ENCODE measurements around the gene SLC39A11.
"Not testable (repeated sequence)": the region's sequence is repeated elsewhere in the genome, so short reads cannot be mapped to it uniquely, and the experiment has no call there.

SLC39A11 gene

DNA sequence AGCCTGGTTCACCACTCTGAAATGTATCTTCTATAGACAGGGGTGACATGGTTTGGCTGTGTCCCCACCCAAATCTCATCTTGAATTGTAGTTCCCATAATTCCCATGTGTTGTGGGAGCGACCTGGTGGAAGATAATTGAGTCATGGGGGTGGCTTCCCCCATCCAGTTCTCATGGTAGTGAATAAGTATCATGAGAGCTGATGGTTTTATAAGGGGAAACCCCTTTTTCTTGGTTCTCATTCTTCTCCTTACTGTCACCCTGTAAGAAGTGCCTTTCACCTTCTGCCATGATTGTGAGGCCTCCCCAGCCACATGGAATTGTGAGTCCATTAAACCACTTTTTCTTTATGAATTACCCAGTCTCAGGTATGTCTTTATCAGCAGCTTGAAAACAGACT lies 319.3 kb downstream of the SLC39A11 start:
- DNase-seq, result not testable (repeated sequence)

DNA sequence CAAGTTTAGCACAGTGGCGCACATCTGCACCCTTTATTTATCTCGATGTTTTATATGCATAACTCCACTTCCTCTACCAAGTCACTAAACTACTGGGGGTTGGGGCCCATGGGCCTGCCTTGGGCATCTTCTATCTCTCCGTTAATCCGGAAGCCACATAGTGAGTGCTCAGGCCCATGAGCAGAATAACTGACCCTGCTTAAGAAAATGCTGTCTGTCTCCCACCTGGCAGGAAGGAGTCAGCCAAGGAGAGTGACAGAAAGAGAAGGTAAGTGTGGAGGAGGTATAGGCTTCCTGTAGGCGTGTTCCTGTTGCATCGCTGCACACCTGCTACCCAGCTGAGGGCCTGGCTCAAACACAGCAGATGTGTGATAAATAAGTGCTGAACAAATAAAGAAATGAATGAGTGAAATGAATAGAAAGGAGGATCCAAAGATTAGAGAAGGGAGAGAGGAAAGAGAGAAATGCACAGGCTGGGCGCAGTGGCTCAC lies 320.1 kb downstream of the SLC39A11 start:
- DNase-seq, result no peak

DNA sequence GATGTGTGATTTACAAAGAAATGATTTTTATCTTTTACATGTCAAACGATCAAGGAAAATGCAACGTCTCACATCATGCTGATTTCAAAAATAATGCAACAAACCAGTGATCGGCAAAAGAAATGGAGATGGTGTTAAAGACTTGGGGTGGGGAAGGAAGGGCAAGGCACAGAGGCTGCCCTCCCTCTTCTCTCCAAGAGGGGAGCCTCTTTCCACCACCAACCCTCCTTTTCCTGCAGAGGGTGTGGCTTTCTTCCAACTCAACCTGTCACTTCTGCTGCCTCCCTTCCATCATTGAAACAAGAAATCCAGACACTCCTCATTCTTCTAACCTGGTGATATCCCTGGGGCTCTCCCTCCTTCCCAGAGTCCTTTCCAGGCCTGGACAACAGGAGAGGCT lies 320.8 kb downstream of the SLC39A11 start:
- DNase-seq, result no peak

DNA sequence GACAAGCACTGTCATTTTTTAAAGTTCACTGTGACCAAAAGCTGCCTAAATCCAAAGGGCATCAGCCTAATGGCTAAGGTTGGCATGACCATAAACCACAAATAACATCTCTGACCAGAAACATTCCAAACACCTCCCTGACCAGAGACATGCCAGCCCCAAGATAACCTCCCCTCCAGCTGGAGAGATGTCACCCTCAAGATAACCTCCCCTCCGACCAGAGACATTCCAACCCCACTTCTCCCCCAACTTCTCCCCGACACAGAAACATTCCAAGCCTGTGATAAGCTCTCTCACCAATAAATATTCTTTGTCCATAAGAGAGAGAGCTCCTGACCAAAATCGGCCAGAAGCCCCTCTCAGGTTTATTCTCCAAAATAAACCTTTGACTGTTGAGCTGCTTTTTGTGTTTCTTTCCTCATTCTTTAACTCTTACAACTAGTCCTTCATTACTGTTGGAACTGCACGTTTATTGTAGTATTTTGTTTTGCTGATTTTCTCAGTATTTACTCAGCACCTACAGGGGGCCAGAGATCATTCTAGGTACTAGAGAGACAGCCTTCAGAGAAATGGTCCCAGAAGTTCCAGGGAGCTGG lies 325.6 kb downstream of the SLC39A11 start:
- DNase-seq, result no peak

DNA sequence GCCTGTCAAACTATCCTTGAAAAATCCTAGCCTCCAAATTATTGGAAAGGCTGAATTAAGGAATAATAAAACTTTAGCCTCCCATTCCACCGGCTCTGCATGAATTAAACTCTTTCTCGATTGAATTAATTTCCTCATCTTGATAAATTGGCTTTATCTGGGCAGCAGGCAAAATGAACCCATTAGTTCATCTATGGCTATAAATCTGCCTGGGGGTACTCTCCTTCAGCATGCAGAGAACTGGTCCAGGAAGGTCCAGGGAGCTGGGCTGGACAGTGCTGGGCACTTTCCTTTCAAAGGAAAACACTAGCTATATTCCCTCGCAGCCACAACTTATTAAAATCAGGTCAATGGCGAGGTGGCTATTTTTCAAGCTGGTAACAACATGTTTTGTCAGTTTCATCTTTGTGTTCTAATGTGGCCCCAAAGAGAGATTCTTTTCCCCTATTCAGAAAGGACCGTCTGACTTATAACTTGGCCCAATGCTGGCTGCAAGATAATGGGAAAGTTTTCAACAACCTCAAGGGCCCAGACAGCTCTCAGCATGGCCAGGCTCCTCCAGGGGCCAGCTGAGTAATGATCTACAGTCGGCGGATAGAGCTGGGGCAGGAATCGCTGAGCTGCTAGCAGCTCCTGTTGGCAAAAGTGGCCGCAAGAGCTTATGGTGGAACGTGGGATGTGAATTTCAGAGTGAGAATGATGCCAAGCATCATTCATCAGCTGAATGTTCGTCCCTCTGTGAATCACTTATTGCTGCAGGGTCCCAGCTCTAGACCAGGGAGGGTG lies 326.9 kb downstream of the SLC39A11 start:
- no peak for DNase-seq

DNA sequence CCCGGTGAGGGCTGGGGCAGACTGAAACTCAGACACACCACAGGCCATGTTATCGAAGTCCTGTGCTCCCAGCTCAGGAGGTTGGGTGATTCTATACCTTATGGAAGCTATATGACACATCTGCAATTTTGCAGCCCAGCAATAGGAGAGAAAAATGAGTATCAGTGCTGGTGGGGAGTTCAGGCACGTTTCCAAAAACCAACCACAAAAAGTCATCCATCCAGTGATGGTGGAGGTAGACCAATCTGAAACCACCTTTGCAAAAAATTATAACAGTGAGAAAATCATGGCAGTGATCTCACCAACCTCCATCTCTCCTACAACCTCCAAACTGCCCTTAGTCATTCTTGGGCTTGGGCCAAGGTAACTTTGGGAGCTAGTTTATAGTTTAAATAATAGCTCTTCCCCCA lies 327.9 kb downstream of the SLC39A11 start:
- no peak for DNase-seq

DNA sequence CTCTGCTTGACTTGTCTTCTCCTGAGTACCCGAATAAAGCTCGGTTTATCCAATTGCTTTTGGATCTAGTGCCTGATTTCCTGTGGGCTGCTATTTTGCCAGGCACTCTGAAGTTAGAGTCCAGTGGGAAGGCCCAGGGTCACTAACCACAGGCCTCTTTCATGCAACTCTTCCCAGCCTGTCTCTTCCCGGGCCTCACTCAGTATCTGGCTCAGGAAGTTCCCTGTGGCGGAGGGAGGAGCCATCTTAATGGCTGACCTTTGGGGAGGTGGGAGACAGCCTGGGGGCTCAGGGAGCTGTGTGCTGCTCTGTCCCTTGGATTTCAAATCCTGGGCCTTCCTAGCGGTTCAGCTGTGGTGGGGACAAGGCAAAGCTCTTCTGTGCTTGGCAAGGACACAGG lies 328.5 kb downstream of the SLC39A11 start:
- no peak for DNase-seq

DNA sequence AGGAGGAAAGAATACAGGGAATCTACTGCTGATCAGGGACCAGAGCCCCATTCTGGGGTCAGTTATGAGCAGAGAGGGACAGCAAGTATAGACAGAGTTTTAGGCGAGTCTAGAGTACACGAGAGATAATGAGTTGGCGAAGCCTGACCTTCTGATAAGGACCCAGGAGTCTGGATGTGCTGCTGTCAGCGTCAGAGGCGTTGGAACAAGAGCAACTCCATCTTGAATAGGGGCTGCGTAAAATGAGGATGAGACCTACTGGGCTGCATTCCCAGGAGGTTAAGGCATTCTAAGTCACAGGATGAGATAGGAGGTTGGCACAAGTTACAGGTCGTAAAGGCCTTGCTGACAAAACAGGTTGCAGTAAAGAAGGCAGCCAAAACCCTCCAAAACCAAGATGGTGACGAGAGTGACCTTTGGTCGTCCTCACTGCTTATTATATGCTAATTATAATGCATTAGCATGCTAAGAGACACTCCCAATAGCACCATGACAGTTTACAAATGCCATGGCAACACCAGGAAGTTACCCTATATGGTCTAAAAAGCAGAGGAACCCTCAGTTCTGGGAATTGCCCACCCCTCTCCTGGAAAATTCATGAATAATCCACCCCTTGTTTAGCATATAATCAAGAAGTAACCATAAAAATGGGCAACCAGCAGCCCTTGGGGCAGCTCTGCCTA lies 330.5 kb downstream of the SLC39A11 start:
- DNase-seq, result not testable (repeated sequence)

DNA sequence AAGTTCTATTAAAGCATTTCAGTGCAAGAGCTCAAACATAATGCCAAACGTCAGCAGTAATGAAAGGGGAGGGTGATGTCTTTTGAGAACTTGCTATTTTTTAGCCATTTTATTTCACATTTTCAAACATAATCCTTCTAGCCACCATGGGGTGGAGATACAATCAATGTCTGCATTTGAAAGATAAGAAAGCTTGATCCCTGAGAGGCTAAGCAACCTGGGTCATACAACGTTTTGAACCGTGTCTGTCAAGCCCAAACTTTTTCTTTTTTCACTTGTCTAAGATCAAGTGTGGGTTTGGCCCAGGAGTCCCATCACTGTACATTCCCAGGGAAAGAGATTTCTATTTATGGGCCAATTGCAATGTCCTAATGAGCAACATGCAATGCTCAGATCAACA lies 331.1 kb downstream of the SLC39A11 start:
- DNase-seq, result no peak

DNA sequence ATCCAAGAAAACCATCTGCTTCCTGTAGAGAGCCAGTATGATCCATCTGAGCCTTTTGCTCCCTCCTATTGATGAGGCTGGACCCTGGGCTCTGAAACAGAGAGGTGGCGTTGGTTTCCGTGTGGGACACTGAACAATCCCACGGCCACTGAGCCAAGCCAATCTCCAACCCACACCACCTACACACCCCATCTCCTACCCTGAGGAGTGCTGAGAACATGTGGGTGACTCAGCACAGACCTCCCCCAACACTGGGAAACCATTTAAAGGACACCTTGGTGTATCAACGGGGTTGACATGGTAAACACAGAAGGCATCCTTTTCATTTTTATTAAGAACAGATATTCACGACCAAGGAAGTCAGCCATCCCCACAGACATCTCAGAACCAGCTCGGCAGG lies 332.1 kb downstream of the SLC39A11 start:
- DNase-seq, result no peak

DNA sequence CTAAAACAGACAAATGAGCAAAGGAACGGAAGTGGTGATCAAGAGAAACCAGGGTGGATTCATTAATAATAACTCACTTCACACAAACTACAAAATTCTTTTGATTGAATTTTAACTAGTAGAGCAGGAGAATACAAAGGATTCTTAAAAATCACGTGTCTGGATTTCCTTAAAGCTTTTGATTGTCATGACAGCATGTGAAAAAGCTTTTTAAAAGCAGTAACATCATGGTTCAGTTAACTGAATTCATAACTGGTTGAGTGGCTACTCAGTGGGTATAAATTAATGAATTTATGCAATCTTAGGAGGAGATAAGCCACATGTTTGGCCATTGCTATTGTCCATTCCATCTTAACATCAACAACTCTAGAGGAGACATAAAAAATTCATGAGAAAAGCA lies 333.2 kb downstream of the SLC39A11 start:
- no peak for DNase-seq

DNA sequence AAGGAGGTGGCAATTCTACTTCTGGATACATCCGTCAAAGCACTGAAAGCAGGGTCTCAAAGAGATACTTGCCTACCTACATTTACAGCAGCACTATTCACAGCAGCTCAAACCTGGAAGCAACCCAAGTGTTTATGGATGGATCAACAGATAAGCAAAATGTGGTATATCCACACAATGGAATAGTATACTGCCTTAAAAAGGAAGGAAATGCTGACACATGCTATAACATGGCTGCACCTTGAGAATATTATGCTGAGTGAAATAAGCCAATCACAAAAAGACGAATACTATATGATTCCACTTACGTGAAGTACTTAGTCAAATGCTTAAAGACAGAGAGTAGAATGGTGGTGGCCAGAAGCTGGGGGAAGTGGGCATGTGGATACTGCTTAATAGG lies 336.2 kb downstream of the SLC39A11 start:
- DNase-seq, result no peak

DNA sequence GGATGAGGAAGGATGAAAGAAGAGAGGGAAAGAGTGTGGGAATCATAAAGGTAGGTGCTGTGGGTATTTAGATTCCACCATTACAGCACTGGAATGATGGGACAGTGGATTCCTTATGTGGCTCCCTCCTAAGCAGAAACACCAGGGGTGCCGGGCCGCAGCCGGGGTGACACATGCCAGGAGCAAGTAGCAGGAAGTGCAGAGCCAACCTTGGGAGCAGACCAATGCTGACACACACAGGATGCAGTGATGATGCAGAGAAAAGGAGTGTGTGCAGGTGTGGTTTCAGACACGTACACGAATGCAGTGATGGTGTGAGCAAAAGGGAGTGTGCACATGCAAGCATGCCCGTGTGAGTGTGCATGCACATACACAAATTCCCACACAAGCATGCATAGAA lies 338.0 kb downstream of the SLC39A11 start:
- DNase-seq, result no peak

DNA sequence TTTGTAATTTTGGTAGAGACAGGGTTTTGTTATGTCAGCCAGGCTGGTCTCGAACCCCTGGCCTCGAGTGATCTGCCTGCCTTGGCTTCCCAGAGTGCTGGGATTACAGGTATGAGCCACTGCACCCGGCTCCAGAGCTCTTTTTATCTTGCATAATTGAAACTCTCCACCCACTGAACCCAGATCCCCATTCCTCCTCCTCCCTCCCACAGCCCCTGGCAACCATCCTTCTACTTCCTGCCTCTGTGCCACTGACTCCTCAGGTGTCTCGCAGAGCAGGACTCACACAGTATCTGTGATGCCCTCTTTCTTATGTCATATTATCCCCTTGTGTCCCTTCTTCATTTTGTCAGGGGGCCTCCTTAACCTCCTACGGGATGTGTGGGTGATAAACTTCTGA lies 340.7 kb downstream of the SLC39A11 start:
- DNase-seq, result no peak

DNA sequence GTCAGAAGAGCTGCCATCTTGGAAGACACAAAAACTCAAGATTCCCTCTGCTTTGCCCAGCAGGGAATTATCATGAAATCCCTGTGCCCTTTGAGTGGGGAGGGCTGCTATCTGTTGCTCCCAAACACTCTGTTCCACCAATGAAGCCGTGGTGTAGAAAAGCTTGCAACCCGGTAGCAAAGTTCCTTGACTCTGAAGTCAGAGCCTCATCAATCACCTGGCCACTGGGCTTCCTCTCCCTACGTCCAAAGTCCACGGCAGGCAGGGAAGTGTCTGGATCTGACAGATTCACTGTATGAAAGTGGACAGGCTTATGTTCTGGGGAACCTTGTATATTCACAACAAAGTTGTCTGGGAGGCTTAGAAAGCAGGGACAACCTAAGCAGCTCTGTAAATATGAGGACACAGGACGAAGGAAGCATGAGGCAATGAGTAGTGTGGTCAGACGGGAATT lies 343.3 kb downstream of the SLC39A11 start:
- no peak for DNase-seq

DNA sequence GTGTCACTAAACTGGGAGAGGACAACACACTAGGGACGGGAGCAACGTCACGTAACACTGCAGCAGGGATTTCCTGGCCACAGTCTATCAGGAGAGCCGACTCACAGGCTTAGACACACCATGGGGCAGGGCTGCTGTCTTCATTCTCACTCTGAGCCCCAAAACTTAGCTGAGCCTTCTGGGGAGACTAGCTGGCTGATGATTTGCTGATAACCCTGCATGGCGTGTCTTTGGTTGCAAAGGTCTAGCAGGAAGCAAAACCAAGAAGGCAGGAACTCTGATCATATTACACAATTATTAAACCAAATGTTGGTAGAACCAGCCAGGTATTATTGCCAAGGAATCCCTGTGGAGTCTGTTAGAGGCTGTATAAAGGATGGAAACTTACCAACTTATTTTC lies 345.0 kb downstream of the SLC39A11 start:
- no peak for DNase-seq

DNA sequence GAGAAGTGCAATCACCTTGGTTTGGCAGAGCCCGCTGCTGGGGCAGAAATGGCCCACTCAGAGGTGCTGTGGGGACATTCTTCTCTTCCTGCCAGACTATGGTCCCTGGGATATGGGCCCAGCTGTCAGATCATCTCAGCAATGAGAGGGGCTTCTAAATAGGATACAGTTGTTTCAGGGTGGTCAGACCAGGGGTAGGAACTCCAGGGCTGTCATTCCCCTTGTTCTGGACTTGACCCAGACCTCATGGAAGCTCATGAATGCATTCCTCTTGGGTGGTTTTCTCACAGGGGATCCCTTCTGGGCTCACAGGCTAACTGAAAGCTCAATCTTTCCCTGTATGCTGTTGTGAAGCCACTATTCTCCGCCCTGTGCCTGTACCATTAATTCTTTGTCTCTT lies 347.2 kb downstream of the SLC39A11 start:
- no peak for DNase-seq

DNA sequence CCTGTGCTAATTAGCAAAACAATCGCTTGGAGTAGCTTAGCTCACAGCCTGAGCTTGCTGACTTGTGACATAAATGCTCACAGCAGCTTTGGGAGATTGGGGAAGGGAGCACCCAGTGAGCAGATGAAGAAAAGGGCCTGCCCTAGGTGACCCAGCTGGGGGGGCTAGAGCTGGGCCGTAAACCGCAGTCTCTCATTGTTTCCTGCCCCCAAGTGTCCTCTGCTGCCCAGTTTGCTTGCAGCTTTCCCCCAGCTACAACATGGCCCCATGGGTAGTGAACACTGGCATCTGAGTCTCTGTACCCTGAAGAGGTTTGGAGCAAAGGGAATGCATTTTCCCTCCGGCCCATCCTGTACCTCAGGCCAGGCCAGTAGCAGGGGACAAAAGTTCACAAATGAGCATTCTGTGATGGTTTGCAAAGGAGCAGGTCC lies 349.4 kb downstream of the SLC39A11 start:
- no peak for DNase-seq

DNA sequence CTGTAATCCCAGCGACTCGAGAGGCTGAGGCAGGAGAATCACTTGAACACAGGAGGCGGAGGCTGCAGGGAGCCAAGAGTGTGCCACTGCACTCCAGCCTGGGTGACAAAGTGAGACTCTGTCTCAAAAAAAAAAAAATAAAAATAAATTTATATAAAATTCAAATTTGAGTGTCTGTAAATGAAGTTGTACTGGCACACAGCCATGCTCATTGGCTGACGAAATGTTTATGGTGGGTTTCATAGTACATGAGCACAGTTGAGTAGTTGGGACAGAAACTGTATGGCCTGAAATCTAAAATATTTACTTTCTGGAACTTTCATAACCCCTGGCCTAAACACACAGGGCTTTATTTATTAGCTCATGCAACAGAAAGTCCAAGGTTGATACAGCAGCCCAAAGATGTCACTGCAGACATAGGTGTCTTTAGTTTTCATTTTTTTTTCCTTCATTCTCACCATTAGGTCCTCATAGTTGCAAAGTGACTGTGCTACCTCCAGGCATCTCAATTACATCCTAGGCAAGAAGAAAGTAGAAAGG lies 355.3 kb downstream of the SLC39A11 start:
- DNase-seq, result no peak

DNA sequence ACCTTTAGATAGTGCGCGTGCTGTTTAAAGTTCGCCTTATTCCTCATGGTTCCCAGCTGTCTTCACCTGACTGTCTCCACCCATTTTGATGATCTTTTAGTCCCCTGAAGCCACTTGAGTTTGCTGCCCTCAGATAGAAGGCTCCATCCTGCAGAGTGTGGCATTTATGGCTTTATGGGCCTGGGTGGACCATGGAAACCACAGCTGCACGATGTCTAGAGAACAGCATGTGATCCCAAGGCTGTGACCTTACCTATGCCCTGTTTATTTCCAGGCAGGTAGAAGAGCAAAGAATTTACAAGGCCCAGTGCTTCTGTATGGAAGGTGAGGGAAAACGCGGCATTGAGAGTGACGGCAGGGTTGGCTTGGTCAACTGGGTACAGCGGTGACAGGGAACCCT lies 356.9 kb downstream of the SLC39A11 start:
- DNase-seq, result no peak

DNA sequence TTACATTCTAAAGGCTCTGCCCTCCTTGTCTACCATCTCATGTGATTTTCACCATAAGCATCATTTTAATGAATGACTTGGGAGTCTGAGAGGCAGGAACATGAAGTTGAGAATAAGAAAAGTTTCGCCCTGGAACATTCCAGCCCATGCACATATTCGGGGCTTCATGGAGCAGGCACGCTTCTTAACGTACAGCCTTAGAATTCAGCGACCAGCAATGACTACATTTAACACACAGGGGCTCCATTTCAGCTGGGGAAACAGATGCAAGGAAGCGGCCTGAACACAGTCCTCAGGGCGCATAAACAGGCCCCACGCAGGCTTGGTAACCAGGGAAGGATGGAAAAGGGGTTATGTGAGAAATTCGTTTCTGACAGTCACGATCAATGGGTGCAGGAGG lies 357.4 kb downstream of the SLC39A11 start:
- no peak for DNase-seq

DNA sequence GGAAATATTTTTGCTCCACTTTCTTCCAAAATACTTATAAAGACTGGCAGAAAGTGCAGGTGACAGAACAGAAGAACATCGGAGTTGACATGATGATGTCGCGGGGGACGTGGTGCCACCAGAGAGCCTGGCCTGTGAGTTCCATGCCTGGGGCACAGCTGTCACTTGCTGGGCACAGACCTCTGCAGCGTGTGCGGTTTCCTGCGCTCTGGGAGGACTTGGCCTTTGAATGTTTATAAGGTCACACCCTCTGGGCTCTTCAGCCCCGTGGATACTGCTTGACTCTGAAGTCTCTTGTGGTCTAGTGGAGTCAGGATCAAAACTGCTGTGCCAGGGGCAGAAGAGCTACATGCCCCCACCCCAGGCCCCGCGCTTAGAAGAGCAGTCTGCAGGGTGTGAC lies 357.9 kb downstream of the SLC39A11 start:
- no peak for DNase-seq

DNA sequence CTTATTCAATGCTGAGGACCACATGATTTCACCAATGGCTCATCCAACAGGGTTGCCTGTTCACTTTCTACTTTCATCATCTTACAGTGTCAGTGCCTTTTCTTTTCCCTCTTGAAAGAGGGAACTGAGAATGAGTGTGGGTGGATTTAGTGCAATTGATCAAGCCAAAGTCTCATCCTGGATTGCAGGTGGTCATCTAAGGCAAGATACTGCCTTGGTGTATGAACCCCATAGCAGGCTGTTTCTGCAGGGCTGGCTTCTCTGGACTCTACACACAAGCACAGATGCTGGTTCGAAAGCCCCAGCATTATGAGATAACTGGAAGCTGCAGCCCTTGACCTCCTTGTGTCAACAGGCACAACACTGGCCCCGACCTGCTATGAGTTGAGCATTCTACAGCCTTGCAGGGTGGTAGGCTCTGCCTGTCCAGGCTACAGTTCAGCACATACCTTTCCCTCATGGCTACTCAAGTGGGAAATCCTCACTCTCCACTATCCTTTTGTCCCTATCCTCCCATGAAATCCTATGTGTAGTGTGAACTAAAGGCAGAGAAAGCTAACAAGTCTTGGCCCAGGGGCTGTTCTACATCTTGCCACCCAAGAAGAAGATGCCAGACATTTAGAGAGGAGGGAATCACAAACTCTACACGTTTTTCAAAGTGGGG lies 358.7 kb downstream of the SLC39A11 start:
- no peak for DNase-seq

Data from left hindlimb (tissue), 1 donor.